ENCODE results near the gene MAGEA8. TPM values are rescaled to one million over a fixed set of nuclear protein-coding genes. Genes with fewer than 3 reads are reported as not detected.

MAGEA8 gene
- total RNA-seq, 1 donor from 2014 or later, result 0.22 TPM

DNA sequence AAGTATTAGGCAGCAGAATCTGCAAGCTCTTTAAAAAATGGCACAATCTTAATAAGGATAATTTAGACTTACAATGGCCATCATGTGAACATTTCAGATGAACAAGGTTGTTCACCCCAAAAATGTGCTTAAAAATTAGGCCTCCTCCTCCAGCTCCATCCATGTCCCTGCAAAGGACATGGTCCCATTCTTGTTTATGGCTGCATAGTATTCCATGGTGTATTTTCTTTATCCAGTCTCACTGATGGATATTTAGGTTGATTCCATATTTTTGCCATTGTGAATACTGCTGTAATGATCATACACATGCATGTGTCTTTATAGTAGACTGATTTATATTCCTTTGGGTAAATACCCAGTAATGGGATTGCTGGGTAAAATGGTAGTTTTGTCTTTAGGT, 29.1 kb upstream of the MAGEA8 start:
- TF ChIP-seq, protein P1, sequence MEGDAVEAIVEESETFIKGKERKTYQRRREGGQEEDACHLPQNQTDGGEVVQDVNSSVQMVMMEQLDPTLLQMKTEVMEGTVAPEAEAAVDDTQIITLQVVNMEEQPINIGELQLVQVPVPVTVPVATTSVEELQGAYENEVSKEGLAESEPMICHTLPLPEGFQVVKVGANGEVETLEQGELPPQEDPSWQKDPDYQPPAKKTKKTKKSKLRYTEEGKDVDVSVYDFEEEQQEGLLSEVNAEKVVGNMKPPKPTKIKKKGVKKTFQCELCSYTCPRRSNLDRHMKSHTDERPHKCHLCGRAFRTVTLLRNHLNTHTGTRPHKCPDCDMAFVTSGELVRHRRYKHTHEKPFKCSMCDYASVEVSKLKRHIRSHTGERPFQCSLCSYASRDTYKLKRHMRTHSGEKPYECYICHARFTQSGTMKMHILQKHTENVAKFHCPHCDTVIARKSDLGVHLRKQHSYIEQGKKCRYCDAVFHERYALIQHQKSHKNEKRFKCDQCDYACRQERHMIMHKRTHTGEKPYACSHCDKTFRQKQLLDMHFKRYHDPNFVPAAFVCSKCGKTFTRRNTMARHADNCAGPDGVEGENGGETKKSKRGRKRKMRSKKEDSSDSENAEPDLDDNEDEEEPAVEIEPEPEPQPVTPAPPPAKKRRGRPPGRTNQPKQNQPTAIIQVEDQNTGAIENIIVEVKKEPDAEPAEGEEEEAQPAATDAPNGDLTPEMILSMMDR (IDR thresholded peaks at IDR 0.05; ENCODE audit: unreplicated experiment), result no peak
- Mint-ChIP-seq H3K4me1 (ENCODE audit: low read depth) (no peaks in the 10 kb centered on the region), H3K36me3 (ENCODE audit: insufficient read depth) (no peaks in the 10 kb centered on the region), H3K27me3 (no peaks in the 10 kb centered on the region), H3K27ac (no peak overlapping the region), H3K9me3 (ENCODE audit: low read depth) (peaks cover 20% of the 10 kb centered on the region), H3K4me3 (ENCODE audit: low read depth) (no peak overlapping the region)
- DNase-seq (ENCODE audit: low spot score, unreplicated experiment), result no peak

DNA sequence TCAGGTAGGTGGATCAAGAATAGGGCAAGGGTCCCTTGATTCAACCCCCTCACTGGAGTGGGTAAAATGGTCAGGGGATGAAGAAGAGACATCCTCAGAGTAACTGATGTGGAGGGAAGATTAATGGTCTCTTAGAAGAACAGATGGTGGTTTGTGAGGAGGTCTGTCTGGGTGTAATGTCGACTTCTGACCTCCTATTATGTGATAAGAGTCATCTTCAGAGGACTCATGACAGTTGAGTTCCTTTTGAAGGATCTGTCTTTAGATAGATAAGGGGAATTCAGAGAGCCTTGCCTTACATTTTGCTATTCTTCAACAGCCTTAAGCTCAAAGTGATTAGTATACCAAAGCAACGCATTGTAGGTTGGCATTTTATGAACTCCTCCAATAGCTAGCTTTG, 27.1 kb upstream of the MAGEA8 start:
- Mint-ChIP-seq H3K4me1 (ENCODE audit: low read depth) (no peaks in the 10 kb centered on the region), H3K9me3 (ENCODE audit: low read depth) (peaks cover 30% of the 10 kb centered on the region), H3K36me3 (ENCODE audit: insufficient read depth) (no peaks in the 10 kb centered on the region), H3K27ac (no peak overlapping the region), H3K27me3 (no peaks in the 10 kb centered on the region), H3K4me3 (ENCODE audit: low read depth) (no peak overlapping the region)
- DNase-seq (ENCODE audit: low spot score, unreplicated experiment), result no peak
- TF ChIP-seq, protein P1 (IDR thresholded peaks at IDR 0.05; ENCODE audit: unreplicated experiment), result no peak

DNA sequence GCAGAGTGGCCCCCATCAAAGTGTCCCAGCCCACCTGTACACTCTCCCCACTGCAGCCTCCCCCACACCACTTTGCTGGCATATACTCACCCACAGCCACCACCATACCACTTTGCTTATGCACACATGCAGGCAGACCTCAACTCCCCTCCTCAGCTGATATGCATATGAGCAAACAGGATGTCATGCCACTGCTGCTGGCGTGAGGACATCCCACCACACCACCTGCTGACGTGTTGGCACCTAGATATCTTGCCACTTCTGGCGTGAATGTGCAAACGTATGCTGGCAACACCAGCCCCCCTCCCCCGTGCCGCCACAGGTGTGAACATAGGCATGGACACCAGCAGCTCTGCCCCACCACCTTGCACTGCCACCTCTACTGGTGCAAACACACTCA, 22.4 kb upstream of the MAGEA8 start:
- Mint-ChIP-seq H3K4me3 (ENCODE audit: low read depth) (no peak overlapping the region), H3K9me3 (ENCODE audit: low read depth) (peaks cover 49% of the 10 kb centered on the region), H3K27ac (no peak overlapping the region), H3K27me3 (no peaks in the 10 kb centered on the region), H3K36me3 (ENCODE audit: insufficient read depth) (no peaks in the 10 kb centered on the region), H3K4me1 (ENCODE audit: low read depth) (no peaks in the 10 kb centered on the region)
- TF ChIP-seq, protein P1 (IDR thresholded peaks at IDR 0.05; ENCODE audit: unreplicated experiment), result no peak
- no peak for DNase-seq (ENCODE audit: low spot score, unreplicated experiment)

DNA sequence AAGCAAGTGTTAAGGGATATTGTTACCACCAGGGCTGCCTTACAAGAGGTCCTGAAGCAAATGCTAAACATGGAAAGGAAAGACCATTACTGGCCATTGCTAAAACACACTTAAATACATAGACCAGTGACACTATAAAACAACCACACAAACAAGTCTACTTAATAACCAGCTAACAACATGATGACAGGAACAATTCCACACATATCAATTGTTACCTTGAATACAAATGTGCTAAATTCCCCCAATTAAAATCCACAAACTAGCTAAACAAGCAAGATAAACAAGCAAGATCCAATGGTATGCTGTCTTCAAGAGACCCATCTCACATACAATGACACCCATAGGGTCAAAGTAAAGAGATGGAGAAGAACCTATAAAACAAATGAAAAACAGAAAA, 20.5 kb upstream of the MAGEA8 start:
- no peaks in the 10 kb centered on the region for H3K36me3 Mint-ChIP-seq (ENCODE audit: insufficient read depth)
- H3K4me3 Mint-ChIP-seq (ENCODE audit: low read depth), result no peak overlapping the region
- no peak overlapping the region for H3K27ac Mint-ChIP-seq
- H3K4me1 Mint-ChIP-seq (ENCODE audit: low read depth), result no peaks in the 10 kb centered on the region
- DNase-seq (ENCODE audit: low spot score, unreplicated experiment), result no peak
- TF ChIP-seq, protein P1 (IDR thresholded peaks at IDR 0.05; ENCODE audit: unreplicated experiment), result no peak
- H3K9me3 Mint-ChIP-seq (ENCODE audit: low read depth), result peaks cover 52% of the 10 kb centered on the region
- no peaks in the 10 kb centered on the region for H3K27me3 Mint-ChIP-seq

DNA sequence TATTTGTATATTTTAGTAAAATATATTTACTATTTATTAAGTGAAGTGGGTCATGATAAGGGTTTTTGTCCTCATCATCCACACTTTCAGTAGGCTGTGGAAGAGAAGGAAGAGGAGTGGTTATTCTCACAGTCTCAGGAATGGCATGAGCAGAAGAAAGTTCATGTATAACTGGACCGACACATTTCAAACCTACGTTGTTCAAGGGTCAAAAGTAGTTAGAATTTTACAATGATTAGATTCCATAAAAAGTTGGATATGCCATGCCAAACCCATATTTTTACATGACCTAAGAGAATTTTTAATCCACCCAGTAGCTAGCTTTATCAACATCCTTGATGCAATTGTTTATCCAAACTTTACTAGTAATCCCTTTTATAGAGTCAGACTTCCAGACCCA, 15.6 kb upstream of the MAGEA8 start:
- DNase-seq (ENCODE audit: low spot score, unreplicated experiment), result no peak
- Mint-ChIP-seq H3K4me3 (ENCODE audit: low read depth) (no peak overlapping the region), H3K4me1 (ENCODE audit: low read depth) (no peaks in the 10 kb centered on the region), H3K27ac (no peak overlapping the region), H3K27me3 (no peaks in the 10 kb centered on the region), H3K9me3 (ENCODE audit: low read depth) (peaks cover 41% of the 10 kb centered on the region), H3K36me3 (ENCODE audit: insufficient read depth) (no peaks in the 10 kb centered on the region)
- TF ChIP-seq, protein P1 (IDR thresholded peaks at IDR 0.05; ENCODE audit: unreplicated experiment), result no peak
